H1 (cell line): ENCODE measurements around the gene SLC4A1. TPM values are rescaled to one million over a fixed set of nuclear protein-coding genes. Genes with fewer than 3 reads are reported as not detected.

Experiments used
- BACH1 ChIP-seq: IDR thresholded peaks from 2 replicates; pipeline ENCODE4 v1.6.1; 2012; ENCODE audit warnings: low read length, improper control_type of control experiment
- EZH2 ChIP-seq: fragments of 200-600 bp; sonication (generic); IDR thresholded peaks from 2 replicates; pipeline ENCODE4 v1.7.1; 2012; ENCODE audit warnings: low read depth, mild to moderate bottlenecking, moderate library complexity, low read length, inconsistent platforms; ENCODE audit not compliant: severe bottlenecking
- GABPA ChIP-seq: IDR thresholded peaks from 2 replicates; pipeline ENCODE4 v1.6.1; 2011; ENCODE audit warnings: mild to moderate bottlenecking, low read length, moderate library complexity, borderline replicate concordance; ENCODE audit not compliant: insufficient read depth
- JUN ChIP-seq: IDR thresholded peaks from 2 replicates; pipeline ENCODE4 v1.6.1; 2011; ENCODE audit warnings: low read depth, mild to moderate bottlenecking, improper control_type of control experiment, low read length
- JUND ChIP-seq: IDR thresholded peaks from 2 replicates; pipeline ENCODE4 v1.6.1; 2011; ENCODE audit warnings: mild to moderate bottlenecking, improper control_type of control experiment, low read length
- PHF8 ChIP-seq: fragments of 200-600 bp; sonication (generic); conservative IDR thresholded peaks from 2 replicates; pipeline ENCODE4 v1.7.1; 2012; ENCODE audit warnings: low read depth, mild to moderate bottlenecking, inconsistent platforms, low read length, moderate library complexity
- SP1 ChIP-seq: IDR thresholded peaks from 2 replicates; pipeline ENCODE4 v1.6.1; 2011; ENCODE audit warnings: low read depth, low read length
- TAF1 ChIP-seq: IDR thresholded peaks from 2 replicates; pipeline ENCODE4 v1.6.1; 2011; ENCODE audit warnings: mild to moderate bottlenecking, low read depth, low read length
- ZNF274 ChIP-seq: IDR thresholded peaks from 2 replicates; pipeline ENCODE4 v1.7.0; 2012; ENCODE audit warnings: low read length, borderline replicate concordance; ENCODE audit errors: extremely low read depth
- polyA plus RNA-seq, 7 experiments: library from polyadenylated mRNA; depleted of rRNA in 3 of 7; stranded (reverse) in 5 of 7; unstranded in 2 of 7; fragments of >200 nt in 5 of 7; fragments of 200-250 nt in 2 of 7; gene quantifications; 1 replicate in 5 of 7; 2 replicates in 1 of 7; 4 replicates in 1 of 7; pipeline versions ENCODE4 v1.2.1 to v1.2.3, GENCODE V29; 2011 to 2013; ENCODE audit warnings: missing spikeins in 2 of 7, mixed read lengths in 2 of 7
- total RNA-seq: library from RNA; stranded (reverse); fragmentation: NEBNext Ultra II Directional; extraction: Animal tissue kit (Norgen Biotek cat#: 25700); gene quantifications from 2 replicates; pipeline ENCODE4 v1.2.1, GENCODE V29; 2021
- TF ChIP-seq, protein P1 (sequence below): fragments of 300-600 bp; sonication (generic); IDR thresholded peaks from 2 replicates; pipeline ENCODE4 v1.7.1; 2012; ENCODE audit warnings: low read length, moderate library complexity, mild to moderate bottlenecking, inconsistent platforms; ENCODE audit not compliant: insufficient replicate concordance

SLC4A1 gene
- total and polyA plus RNA-seq, 2 of the 8 experiments (the other 6 are each of a cell fraction or from before 2014, with no cell fraction given): 0.08 TPM; not detected in 1

GRCh38 chr17:44247876-44248736 lies 19.8 kb downstream of the SLC4A1 start (continued):
- TF ChIP-seq, protein P1, sequence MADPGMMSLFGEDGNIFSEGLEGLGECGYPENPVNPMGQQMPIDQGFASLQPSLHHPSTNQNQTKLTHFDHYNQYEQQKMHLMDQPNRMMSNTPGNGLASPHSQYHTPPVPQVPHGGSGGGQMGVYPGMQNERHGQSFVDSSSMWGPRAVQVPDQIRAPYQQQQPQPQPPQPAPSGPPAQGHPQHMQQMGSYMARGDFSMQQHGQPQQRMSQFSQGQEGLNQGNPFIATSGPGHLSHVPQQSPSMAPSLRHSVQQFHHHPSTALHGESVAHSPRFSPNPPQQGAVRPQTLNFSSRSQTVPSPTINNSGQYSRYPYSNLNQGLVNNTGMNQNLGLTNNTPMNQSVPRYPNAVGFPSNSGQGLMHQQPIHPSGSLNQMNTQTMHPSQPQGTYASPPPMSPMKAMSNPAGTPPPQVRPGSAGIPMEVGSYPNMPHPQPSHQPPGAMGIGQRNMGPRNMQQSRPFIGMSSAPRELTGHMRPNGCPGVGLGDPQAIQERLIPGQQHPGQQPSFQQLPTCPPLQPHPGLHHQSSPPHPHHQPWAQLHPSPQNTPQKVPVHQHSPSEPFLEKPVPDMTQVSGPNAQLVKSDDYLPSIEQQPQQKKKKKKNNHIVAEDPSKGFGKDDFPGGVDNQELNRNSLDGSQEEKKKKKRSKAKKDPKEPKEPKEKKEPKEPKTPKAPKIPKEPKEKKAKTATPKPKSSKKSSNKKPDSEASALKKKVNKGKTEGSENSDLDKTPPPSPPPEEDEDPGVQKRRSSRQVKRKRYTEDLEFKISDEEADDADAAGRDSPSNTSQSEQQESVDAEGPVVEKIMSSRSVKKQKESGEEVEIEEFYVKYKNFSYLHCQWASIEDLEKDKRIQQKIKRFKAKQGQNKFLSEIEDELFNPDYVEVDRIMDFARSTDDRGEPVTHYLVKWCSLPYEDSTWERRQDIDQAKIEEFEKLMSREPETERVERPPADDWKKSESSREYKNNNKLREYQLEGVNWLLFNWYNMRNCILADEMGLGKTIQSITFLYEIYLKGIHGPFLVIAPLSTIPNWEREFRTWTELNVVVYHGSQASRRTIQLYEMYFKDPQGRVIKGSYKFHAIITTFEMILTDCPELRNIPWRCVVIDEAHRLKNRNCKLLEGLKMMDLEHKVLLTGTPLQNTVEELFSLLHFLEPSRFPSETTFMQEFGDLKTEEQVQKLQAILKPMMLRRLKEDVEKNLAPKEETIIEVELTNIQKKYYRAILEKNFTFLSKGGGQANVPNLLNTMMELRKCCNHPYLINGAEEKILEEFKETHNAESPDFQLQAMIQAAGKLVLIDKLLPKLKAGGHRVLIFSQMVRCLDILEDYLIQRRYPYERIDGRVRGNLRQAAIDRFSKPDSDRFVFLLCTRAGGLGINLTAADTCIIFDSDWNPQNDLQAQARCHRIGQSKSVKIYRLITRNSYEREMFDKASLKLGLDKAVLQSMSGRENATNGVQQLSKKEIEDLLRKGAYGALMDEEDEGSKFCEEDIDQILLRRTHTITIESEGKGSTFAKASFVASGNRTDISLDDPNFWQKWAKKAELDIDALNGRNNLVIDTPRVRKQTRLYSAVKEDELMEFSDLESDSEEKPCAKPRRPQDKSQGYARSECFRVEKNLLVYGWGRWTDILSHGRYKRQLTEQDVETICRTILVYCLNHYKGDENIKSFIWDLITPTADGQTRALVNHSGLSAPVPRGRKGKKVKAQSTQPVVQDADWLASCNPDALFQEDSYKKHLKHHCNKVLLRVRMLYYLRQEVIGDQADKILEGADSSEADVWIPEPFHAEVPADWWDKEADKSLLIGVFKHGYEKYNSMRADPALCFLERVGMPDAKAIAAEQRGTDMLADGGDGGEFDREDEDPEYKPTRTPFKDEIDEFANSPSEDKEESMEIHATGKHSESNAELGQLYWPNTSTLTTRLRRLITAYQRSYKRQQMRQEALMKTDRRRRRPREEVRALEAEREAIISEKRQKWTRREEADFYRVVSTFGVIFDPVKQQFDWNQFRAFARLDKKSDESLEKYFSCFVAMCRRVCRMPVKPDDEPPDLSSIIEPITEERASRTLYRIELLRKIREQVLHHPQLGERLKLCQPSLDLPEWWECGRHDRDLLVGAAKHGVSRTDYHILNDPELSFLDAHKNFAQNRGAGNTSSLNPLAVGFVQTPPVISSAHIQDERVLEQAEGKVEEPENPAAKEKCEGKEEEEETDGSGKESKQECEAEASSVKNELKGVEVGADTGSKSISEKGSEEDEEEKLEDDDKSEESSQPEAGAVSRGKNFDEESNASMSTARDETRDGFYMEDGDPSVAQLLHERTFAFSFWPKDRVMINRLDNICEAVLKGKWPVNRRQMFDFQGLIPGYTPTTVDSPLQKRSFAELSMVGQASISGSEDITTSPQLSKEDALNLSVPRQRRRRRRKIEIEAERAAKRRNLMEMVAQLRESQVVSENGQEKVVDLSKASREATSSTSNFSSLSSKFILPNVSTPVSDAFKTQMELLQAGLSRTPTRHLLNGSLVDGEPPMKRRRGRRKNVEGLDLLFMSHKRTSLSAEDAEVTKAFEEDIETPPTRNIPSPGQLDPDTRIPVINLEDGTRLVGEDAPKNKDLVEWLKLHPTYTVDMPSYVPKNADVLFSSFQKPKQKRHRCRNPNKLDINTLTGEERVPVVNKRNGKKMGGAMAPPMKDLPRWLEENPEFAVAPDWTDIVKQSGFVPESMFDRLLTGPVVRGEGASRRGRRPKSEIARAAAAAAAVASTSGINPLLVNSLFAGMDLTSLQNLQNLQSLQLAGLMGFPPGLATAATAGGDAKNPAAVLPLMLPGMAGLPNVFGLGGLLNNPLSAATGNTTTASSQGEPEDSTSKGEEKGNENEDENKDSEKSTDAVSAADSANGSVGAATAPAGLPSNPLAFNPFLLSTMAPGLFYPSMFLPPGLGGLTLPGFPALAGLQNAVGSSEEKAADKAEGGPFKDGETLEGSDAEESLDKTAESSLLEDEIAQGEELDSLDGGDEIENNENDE: no peak
- TF ChIP-seq EZH2 (no peak), GABPA (no peak), PHF8 (no peak), BACH1 (no peak), JUN (no peak), SP1 (no peak), ZNF274 (no peak), JUND (no peak), TAF1 (no peak)
